Suprapubic skin (tissue), 4 donors: ENCODE data around the gene TGFBR3. TPM values are rescaled to one million over a fixed set of nuclear protein-coding genes. Genes with fewer than 3 reads are reported as not detected.
A peak's percentile ranks its signal among the peaks of the same experiment; 100 is the strongest.

ENCODE experiments used
- DNase-seq, 2 donors: peaks; one replicate each; pipeline ENCODE4 v3.0.0-alpha.2; 2019; ENCODE audit warnings: low spot score in 2 of 2
- H3K27ac ChIP-seq: fragments of 200-600 bp; sonication (generic); one replicate; pipeline ENCODE4 v1.5.1; 2019
- H3K27me3 ChIP-seq: fragments of 200-600 bp; sonication (generic); one replicate; pipeline ENCODE4 v1.5.1; 2019
- H3K36me3 ChIP-seq: fragments of 200-600 bp; sonication (generic); one replicate; pipeline ENCODE4 v1.5.1; 2019
- H3K4me1 ChIP-seq: fragments of 200-600 bp; sonication (generic); one replicate; pipeline ENCODE4 v1.5.1; 2019
- H3K4me3 ChIP-seq: fragments of 200-600 bp; sonication (generic); one replicate; pipeline ENCODE4 v1.5.1; 2019; ENCODE audit warnings: mild to moderate bottlenecking
- H3K9me3 ChIP-seq: fragments of 200-600 bp; sonication (generic); one replicate; pipeline ENCODE4 v1.5.1; 2019
- EP300 ChIP-seq: sonication (generic); formaldehyde crosslinking; IDR thresholded peaks from one replicate; pipeline ENCODE4 v1.6.1; 2017; ENCODE audit warnings: antibody characterized with exemption
- POLR2A ChIP-seq, 2 donors: fragments of 450-650 bp; IDR thresholded peaks; one replicate each; pipeline ENCODE4 v1.6.1; 2017; ENCODE audit warnings: antibody characterized with exemption in 2 of 2, mild to moderate bottlenecking in 2 of 2, moderate library complexity in 2 of 2
- POLR2AphosphoS5 ChIP-seq, 3 donors: sonication (generic); formaldehyde crosslinking; IDR thresholded peaks; one replicate each; pipeline ENCODE4 v1.6.1; 2017; ENCODE audit warnings: antibody characterized with exemption in 3 of 3
- WGBS: methylation state at CpG from one replicate; pipeline ENCODE4 v1.1.5; 2018; 5-methylcytosine and 5-hydroxymethylcytosine counted together
- total RNA-seq, 4 donors: library from RNA; depleted of rRNA; stranded (reverse); fragments of >200 nt; gene quantifications; one replicate each; pipeline ENCODE4 v1.1.0, GENCODE V29; 2016
- TF ChIP-seq, protein P1 (sequence below), 2 donors: fragments of 200-600 bp in 1 of 2; fragments of 450-650 bp in 1 of 2; sonication (generic) in 1 of 2; IDR thresholded peaks; one replicate each; pipeline ENCODE4 v1.5.1; 2016 to 2019; ENCODE audit warnings: antibody characterized with exemption in 2 of 2, mild to moderate bottlenecking in 1 of 2, moderate library complexity in 1 of 2

Gene TGFBR3
- total RNA-seq, 4 donors from 2014 or later = 91.3 to 131 (median 114) TPM

- Histone ChIP-seq H3K27me3 (no peaks in the 10 kb centered on the region), H3K36me3 (peaks cover 13% of the 10 kb centered on the region), H3K27ac (peak overlapping the region; percentile 35), H3K9me3 (no peaks in the 10 kb centered on the region), H3K4me1 (peaks cover 40% of the 10 kb centered on the region), H3K4me3 (no peak overlapping the region)
- DNase-seq = no peak
- TF ChIP-seq, protein P1, sequence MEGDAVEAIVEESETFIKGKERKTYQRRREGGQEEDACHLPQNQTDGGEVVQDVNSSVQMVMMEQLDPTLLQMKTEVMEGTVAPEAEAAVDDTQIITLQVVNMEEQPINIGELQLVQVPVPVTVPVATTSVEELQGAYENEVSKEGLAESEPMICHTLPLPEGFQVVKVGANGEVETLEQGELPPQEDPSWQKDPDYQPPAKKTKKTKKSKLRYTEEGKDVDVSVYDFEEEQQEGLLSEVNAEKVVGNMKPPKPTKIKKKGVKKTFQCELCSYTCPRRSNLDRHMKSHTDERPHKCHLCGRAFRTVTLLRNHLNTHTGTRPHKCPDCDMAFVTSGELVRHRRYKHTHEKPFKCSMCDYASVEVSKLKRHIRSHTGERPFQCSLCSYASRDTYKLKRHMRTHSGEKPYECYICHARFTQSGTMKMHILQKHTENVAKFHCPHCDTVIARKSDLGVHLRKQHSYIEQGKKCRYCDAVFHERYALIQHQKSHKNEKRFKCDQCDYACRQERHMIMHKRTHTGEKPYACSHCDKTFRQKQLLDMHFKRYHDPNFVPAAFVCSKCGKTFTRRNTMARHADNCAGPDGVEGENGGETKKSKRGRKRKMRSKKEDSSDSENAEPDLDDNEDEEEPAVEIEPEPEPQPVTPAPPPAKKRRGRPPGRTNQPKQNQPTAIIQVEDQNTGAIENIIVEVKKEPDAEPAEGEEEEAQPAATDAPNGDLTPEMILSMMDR (IDR thresholded peaks at IDR 0.05) = no peak
- 68% methylated on average over 11 of the region's 11 CpGs for WGBS
Observed at GRCh38 chr1:91689641-91690481, 196.1 kb downstream of the TGFBR3 start.

- Histone ChIP-seq H3K27ac (peak overlapping the region; percentile 36), H3K4me1 (peaks cover 53% of the 10 kb centered on the region)
Observed at GRCh38 chr1:91687452-91687851, 198.5 kb downstream of the TGFBR3 start.

GRCh38 chr1:91685994-91686393 is 200.0 kb downstream of the TGFBR3 start:
- no peak for DNase-seq
- TF ChIP-seq, protein P1 (IDR thresholded peaks at IDR 0.05) = no peak
- TF ChIP-seq POLR2AphosphoS5 (IDR thresholded peaks at IDR 0.05) = peak in 1 of 3 donors; percentile 24
- TF ChIP-seq POLR2A (IDR thresholded peaks at IDR 0.05) = no peak
- TF ChIP-seq EP300 = no peak
- Histone ChIP-seq H3K27me3 (no peaks in the 10 kb centered on the region), H3K36me3 (peaks cover 11% of the 10 kb centered on the region), H3K9me3 (no peaks in the 10 kb centered on the region), H3K27ac (peak overlapping the region; percentile 39), H3K4me3 (no peak overlapping the region), H3K4me1 (peaks cover 53% of the 10 kb centered on the region)
- WGBS = 13% methylated on average over 4 of the region's 4 CpGs

More at GRCh38 chr1:91687452-91687851, 198.5 kb downstream of the TGFBR3 start:
- TF ChIP-seq POLR2AphosphoS5 (IDR thresholded peaks at IDR 0.05) = no peak
- no peak for TF ChIP-seq POLR2A (IDR thresholded peaks at IDR 0.05)
- TF ChIP-seq EP300 = no peak
- TF ChIP-seq, protein P1 (IDR thresholded peaks at IDR 0.05) = no peak
- no peak overlapping the region for H3K4me3 ChIP-seq
- H3K36me3 ChIP-seq = peaks cover 12% of the 10 kb centered on the region
- DNase-seq = no peak
- no peaks in the 10 kb centered on the region for H3K9me3 ChIP-seq
- no peaks in the 10 kb centered on the region for H3K27me3 ChIP-seq
- 91% methylated on average over 1 of the region's 1 CpG for WGBS

- TF ChIP-seq POLR2AphosphoS5 (IDR thresholded peaks at IDR 0.05) (no peak), POLR2A (IDR thresholded peaks at IDR 0.05) (no peak), EP300 (no peak)
- TF ChIP-seq, protein P1 (IDR thresholded peaks at IDR 0.05) = no peak
- WGBS = 30% methylated on average over 7 of the region's 7 CpGs
- H3K36me3 ChIP-seq = peaks cover 11% of the 10 kb centered on the region
- DNase-seq = no peak
- H3K9me3 ChIP-seq = no peaks in the 10 kb centered on the region
- H3K4me3 ChIP-seq = no peak overlapping the region
- H3K27me3 ChIP-seq = no peaks in the 10 kb centered on the region
- peak overlapping the region; percentile 47 for H3K27ac ChIP-seq
- peaks cover 51% of the 10 kb centered on the region for H3K4me1 ChIP-seq
Observed at GRCh38 chr1:91684481-91685196, 201.3 kb downstream of the TGFBR3 start.

DNA sequence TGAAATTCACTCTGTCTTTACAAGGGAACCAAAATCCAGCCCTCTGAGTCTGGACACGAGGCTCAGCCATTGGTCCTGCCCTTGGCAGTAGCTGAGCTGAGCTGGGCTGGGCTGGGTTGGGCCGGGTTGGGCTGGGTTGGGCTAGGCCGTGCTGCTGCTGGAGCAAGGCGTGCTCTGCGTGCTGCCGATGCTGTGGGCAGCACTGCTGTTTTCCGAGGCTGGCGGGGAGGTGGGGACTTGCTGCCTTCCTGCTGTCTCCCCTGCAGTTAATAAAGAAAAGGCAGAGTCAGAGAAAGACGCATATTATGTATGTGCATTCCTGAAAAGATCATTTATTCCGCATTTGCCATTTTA is 202.4 kb downstream of the TGFBR3 start:
- WGBS = 49% methylated on average over 8 of the region's 10 CpGs
- TF ChIP-seq EP300 = no peak
- TF ChIP-seq POLR2AphosphoS5 (IDR thresholded peaks at IDR 0.05) = no peak
- TF ChIP-seq, protein P1 (IDR thresholded peaks at IDR 0.05) = no peak
- TF ChIP-seq POLR2A (IDR thresholded peaks at IDR 0.05) = no peak
- H3K4me1 ChIP-seq = peaks cover 44% of the 10 kb centered on the region
- DNase-seq = no peak
- H3K27me3 ChIP-seq = no peaks in the 10 kb centered on the region
- peak overlapping the region; percentile 47 for H3K27ac ChIP-seq
- H3K9me3 ChIP-seq = no peaks in the 10 kb centered on the region
- peaks cover 11% of the 10 kb centered on the region for H3K36me3 ChIP-seq
- no peak overlapping the region for H3K4me3 ChIP-seq
